HG03342 (cell line): ENCODE results near the gene CC2D2A.
"Not testable (repeated sequence)": the region's sequence is repeated elsewhere in the genome, so short reads cannot be mapped to it uniquely, and the experiment has no call there.

Experiments used
- ATAC-seq: cut with Tn5 transposase; IDR thresholded peaks from one replicate; pipeline ENCODE4 v1.9.1; 2021; ENCODE audit warnings: mild to moderate bottlenecking, moderate library complexity; ENCODE audit not compliant: unreplicated experiment

CC2D2A gene

DNA sequence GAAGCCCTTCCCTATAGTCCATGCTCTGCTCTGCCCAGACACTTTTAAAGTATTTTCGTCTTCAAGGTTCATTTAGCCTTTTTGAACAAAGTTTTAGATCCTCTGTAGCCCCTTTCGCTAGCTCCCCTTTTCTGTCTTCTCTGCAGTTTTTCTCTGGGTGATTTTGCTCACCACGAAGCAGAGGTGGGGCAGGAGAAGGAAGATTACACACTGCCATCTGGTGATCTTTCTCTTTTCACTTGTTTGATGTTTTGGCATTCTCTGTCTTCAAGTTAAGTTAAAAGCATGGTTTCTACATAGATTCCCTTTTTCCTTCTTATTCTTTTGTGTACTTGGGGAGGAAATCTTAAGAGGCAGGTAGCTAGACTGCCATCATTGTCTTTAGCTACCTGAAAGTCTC is 43.9 kb downstream of the CC2D2A start:
- ATAC-seq = no peak

DNA sequence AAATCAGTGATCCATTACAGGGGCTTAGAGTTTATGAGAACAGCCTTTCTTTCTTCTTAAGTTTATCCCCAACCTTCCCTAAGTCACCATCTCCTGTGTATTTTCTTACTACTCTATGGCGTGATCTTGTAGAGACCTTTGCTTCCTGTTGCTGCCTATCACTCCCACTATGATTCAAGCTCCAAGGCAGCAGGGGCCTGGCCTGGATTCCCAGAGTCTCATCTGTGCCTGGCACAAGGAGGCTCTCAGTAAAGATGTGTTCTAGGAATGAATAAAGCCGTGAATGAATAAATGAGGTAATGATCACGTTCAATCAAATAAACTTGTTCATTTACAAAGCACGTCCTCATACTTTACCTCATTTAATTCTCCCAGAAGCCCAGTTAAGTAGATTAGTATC is 45.4 kb downstream of the CC2D2A start:
- no peak for ATAC-seq

DNA sequence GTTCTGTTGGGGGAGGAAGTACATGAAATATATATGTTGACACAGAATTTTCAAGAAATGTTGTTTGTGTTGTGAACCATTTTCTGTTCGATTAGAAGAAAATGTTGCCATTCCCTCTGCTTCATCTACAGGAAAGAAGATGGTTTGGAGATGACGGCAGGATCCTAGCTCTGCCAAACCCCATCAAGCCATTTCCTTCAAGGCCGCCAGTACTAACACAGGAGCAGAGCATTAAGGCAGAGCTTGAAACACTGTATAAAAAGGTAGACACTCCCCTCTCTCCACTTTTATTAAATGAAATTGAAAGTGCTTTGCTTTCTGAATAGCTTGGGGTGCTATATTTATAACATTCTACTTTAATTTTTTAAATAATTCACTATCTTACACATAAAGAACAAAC is 46.8 kb downstream of the CC2D2A start:
- no peak for ATAC-seq

DNA sequence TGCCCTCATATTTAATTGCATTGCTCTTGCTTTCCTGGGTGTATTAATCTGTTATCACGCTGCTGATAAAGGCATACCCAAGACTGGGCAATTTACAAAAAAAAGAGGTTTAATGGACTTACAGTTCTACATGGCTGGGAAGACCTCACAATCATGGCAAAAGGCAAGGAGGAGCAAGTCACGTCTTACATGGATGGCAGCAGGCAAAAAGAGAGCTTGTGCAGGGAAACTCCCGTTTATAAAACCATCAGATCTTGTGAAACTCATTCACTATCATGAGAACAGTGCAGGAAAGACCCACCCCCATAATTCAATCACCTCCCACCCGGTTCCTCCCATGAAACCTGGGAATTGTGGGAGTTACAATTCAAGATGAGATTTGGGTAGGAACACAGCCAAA is 48.0 kb downstream of the CC2D2A start:
- ATAC-seq = not testable (repeated sequence)

DNA sequence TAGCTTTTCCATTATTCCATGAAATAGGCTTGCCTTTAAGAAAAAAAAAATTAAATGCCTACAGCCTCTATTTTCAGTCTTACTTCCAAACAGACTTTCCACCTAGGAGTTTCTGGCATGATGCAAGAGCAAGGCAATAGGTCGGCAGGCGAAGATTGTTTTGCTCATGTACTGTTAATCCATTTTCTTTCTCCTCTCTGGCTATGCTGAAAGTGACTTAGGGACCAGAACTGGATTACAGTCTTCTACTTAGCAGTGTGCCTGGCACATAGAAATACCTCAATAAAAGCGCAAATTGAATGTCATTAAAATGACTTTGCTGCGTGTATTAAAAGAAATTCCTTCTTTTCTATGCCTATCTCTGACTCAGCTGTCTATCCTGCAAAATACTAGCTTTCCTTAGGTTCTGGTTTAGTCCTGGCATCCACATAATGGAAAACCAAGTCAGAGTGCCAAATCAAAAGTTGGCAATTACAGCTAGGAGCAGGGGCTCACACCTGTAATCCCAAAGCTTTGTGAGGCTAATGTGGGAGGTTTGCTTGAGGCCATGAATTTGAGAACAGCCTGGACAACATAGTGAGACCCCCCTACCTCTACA is 51.9 kb downstream of the CC2D2A start:
- no peak for ATAC-seq

DNA sequence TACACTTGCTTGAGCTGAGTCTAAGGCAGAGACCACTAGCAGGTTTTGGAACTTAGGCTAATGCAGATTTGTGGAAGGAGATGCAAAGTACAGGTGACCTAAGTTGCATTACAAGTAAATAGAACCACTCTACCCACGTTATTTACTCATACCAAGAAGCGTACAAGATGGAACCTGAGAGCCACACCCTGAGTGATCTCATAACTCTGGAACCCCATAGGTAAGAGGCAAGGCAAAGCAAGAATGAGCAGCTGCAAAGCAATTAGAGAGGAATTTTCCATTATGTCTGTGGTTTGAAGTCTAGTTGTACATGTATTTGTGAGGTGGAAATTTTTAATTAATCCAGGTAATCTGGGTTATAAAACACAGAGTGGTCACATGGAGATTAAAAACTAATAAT is 55.4 kb downstream of the CC2D2A start:
- no peak for ATAC-seq

DNA sequence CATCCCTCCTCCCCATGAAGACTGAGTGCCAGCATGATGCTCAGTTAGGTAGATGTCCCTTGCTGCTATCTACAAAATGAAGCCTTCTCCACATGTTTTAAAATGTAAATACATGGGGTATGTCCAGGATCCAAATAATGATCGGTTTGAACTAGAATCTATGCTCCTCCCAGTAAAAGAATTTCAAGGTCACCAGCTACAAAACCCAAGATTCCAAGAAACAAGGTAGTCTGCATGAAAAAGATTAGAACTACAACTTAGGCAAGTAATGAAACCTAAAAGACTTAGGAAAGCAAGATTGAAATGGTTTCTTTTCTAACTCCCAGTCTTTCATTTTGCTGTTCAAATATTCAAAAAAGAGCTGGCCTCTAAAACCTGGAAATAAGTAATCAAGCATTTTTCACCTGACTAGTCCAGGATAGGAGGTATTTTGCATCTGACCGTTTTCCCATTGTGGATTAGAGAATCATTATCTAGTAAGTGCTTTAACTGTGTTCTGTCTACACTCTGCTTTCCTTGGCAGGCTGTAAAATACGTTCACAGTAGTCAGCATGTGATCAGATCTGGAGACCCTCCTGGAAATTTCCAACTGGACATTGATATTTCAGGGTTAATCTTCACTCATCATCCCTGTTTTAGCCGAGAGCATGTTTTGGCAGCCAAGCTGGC is 57.4 kb downstream of the CC2D2A start:
- no peak for ATAC-seq

DNA sequence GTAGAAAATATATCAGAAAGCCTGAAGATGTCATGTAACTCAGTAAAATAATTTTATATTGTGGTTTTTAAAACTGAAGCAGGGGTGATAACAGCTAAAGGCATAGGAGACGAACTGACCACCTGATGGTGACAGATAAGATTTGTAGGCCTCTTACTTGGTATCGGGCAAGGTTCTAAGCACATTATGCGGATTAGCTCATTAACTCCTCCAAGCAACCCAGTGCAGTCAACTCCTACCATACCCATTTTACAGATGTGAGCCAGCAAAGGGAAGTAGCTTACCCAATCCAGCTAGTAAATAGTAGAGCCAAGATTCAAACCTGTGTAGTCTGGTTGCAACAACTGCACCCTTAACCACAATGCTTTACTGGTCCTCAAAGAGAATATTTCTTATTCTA is 62.1 kb downstream of the CC2D2A start:
- no peak for ATAC-seq

DNA sequence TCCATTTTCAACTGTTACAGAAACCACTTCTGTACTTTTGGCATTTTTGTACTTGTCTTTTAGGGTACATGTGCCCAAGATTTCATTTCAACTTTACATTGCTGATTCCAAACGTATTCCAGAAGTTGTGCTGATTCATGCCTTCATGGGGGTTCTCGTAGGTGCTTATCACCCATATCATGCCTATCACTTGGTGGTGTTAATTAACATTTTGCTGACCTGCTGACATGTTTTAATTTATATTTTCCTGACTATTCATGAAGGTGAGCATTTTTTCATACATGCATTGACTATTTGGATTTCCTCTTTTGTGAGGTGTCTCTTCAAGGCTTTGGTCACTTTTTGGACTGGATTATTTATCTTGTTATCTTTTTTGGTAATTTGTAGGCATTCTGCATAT is 64.1 kb downstream of the CC2D2A start:
- ATAC-seq = no peak

DNA sequence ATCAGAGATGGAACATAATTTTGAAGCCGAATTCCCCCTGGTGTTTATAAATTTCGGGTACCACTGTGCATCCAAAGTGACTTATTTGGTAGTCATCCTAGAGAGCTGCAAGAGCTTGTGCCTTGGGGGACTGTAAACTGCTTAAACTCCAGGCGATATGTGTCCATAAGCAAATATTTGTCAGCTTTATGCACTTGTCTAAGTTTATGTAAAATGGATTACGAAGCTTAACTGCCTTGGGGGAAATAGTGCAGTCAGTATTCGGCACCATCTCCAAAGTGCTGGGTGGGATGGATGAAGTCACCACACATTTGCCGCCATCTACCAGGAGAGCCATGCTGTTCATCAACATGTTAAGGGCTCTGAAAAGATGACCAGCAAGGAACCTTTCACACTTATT is 65.9 kb downstream of the CC2D2A start:
- no peak for ATAC-seq

DNA sequence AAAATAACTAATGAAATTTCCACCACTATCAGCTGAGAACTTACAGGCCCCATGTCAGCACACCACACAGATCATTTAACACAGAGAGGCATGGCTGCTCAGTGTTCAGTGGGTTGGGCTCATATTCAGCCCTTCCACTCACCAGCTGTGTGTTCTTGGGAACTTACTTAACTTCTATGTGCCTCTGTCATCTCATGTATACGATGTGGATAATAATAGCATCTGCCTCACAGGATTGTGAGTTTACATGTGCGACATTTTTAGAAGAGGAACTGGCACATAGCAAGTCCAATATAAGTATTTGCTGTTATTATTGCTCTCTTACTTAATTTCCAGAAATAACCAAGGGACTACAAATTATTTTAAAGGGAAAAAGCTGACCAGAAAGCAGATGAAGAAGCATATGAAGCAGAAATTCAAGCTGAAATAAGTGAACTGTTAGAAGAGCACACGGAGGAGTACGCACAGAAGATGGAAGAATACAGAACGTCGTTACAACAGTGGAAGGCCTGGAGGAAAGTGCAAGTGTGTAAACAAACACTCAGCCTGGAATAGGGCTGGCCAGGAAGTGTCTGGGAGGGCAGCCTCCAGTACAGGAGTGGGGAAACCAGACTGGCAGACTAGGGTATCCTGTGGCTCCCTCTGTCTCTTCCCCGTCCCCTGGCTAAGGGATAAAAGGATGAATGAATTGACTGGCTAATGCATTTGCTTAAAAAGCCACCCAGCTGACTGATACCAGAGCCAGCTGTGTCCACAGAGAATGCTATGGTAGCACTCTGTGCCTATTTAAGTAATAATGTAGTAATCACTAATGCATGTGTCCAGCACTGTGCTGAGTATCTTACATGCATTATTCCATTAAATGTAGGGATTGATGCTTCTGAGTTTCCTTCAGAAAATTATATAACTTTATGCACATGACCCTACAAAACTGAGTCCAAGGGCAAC is 67.1 kb downstream of the CC2D2A start:
- ATAC-seq = no peak

DNA sequence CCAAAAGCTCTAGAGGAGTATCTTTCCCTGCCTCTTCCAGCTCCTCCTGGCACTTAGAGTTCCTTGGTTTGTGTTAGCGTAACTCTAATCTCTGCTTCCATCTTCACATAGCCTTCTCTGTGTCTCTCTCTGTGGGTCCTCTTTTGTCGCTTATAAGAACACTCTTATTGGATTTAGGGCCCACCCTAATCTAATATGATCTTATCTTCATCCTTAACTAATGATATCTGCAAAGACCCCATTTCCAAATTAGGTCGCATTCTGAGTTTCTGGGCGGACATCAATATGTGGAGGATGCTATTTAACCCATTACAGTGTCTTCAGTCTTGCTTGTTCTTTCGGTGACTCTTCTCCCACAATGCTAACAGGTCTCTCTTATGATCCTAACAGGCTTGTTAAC is 72.3 kb downstream of the CC2D2A start:
- no peak for ATAC-seq

DNA sequence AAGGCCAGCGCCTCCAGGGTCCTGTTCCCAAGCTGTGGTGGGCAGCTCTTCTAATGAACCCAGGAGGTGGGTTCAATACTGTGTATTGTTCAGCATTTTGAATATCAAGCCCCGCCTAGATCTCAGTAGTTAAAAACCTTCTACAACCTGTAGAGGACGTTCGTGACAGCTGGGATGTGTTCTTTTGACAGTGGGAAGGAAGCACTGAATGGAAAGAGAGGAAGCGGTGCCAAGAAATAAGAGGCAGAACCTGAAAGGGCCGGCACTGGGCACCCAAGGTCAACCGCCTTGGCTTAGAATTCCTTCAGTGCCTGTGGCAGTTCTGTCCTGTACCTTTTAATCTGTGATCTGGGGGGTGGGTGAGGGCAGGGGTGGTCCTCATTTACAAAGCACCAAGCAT is 73.1 kb downstream of the CC2D2A start:
- no peak for ATAC-seq

DNA sequence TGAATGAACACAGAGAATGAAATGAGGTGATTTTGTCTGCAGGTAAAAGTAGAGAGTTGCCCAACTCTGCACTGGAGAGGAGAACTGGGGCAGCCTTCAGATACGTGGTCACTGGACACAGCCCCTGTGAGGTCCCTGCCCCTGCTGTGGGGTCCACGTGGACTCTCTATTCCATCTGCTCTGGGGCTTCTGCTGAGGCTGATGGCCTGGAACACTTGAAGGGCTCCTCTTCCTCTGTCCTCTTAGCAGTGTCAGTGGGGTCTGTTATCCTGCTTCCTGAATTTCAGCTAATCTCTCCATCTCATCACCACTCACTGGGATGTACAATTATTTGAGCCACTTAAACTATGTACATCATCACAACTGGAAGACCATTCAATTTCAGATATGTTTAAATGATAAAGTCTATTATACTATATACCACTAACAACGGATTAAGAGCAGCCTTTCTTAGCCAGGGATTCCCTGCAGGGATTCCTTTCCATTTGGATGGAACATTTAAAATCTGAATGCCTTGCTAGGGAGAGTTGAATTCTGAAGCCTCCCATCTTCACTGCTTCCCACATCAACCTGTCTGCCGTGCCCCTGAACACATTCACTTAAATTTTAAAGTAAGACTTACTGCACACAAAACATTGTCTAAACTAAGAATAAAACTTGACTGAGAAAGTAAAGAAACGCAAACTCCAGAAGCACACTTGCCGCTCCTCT is 74.0 kb downstream of the CC2D2A start:
- no peak for ATAC-seq

DNA sequence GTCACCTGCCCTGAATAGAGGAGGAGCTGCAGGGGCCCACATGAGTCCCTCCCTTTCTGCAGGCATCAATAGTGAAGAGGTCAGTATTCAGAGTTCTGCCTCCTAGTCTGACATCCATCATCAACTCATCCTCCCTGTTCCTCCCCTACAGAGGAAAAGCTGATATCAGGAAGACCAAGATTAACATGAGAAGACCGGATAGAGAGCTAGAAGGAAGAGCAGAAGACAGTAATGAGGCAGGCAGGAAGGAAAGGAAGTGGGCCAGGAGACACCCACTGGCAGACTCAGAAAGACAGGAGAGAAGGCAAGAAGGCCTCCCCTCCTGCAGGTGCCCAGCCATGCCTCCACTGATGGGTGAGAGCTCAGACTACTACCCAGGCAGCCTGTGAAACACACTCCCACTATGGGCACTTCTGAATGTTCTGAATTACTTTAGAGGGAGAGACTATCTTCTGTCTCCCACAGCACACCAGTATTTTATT is 74.6 kb downstream of the CC2D2A start:
- no peak for ATAC-seq

DNA sequence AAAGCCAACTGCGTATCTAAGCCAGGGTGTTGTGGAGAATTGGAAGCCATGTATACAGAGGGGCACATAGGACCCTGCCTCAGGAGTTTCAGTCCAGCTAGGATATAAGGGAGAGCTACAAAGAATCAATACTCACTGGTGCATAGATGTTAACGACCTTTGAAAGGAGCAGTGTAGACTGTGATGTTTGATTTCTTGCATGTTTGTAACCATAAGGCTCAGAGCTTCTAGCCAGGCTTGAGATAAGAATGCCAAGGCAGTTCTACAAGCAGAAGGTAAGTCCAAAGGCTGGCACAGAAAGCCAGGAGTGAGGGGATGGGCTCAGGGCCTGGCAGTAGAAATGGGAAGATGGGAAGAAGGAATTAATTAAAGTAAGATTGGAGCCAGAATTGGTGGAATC is 75.7 kb downstream of the CC2D2A start:
- no peak for ATAC-seq

DNA sequence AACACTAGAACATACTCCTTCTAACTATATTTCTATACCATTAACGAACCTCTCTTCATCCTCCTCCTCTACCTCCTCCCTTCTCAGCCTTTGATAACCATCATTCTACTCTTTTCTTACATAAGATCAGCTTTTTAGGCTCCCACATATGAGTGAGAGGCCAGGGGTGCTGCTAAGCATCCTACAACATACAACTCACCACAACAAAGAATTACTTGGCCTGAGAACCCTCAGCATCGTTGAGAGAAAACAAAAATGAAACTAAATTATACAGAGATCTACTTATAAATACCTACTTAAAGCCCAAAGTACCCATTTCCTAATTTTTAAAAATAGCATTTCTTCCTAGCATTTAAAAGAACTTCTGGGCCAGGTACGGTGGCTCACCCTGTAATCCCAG is 77.7 kb downstream of the CC2D2A start:
- ATAC-seq = peak; percentile 74

DNA sequence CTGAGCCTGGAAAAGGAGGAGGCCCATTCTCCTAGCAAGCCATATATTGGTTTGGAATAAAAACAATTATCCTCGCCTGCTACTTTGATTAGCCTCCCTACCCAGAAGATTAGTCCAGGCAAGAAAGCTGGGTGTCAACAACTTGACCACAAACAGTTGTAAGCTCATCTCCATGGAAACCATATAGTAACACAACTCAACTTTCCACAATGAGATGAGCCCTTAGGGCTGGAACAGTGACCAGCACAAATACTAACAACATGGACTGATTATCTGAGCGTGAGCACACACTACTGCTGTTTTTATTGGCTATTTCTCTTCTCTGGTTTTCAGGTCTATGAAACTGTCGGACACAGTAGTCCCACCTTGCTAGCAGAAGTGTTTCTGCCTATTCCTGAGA is 80.8 kb downstream of the CC2D2A start:
- ATAC-seq = no peak

DNA sequence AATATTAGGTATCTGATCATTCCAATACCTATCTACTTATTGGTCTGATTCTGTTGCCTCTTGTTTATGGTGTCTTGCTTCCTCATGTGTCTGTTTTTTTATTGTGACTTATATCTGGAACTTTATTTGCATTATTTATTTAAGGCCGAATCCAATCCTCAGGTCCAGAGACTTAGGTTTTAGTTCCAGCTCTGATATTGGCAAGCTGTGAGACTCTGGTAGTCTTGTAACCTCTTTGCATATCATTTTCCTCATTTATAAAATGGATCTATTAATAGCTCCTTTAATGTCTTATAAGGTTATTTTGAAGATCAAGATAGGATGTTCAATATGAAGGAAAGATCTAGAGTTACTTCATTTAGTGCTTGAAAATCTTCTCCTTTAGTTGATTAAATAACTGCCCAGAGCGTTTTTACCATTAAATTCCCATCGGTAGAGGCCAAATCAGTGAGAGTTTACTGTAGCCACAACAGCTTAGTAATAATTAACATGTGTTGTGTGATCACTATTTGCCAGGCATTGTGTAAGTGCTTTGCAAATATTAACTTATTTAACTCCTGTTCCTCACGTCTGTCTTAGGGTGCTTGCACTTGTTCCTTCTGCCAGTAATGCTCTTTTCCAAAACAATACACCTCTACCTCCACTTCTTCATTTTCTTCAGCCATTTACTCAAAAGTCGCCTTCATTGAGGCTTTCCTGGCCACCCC is 82.2 kb downstream of the CC2D2A start:
- no peak for ATAC-seq

DNA sequence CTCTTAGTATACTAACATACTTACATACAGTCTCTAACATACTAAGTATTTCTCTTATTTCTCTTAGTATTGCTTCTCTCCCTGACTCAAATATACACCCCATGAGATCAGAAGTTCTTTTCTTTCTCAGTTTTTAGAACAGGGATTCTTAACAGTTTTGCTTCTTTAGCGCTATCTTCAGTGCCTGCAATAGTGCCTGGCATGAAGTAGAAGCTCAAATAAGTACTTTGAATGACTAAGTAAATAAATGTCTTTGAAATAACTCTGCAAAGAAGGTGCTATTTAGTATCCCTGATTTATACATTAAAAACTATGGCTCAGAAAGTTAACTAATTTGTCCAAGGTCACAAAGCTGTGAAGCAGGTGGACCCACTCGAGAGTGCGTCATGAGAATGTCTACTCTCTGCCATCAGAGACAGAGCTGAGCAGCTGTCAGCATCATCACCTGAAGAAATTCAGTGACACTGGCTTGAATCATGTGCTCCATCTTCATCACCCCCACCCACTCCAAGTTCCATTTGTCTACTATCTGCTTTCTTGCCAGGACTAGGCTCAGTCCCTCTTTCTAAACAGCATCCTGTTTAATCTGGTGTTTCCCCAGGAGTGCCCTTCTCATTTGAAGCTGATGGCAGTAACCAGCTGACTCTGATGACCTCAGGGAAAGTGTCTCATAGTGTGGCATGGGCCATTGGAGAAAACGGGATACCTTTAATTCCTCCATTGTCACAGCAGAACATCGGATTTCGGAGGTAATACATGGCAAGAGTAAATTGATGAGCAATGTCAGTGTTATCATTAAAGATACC is 83.1 kb downstream of the CC2D2A start:
- ATAC-seq = no peak
